GM19043 (cell line): ENCODE measurements around the gene MN1.

Experiments
- ATAC-seq: cut with Tn5 transposase; IDR thresholded peaks from one replicate; pipeline ENCODE4 v1.9.1; 2021; ENCODE audit warnings: low read depth; ENCODE audit not compliant: unreplicated experiment

Gene MN1

DNA sequence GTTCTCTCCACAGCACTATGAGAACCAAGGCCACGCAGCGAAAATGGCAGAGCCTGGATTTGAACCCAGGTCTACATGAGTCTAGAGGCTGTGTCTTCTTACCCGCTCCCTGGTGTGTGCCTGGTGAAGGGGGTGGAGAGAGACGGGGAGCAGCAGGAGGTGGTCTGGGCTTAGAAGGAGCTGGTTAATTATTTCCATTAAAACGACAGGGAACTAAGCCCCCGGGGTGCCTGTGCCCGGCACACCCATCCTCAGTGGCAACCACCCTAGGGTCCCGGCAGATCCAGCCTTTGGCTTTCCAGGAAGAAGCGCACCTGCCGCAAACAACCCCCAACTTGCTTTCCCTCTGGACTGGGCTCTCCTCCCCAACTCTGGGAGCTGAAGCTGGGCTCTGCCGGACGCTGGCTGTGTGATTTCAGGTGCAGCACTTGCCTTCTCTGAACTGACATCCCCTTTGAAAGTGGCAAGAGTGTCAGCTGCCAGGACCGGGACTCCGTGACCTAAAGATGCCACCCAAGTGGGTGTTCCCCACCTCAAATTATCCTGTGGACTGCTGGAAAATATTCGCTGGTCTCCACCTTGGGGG, 35.8 kb downstream of the MN1 start:
- ATAC-seq = no peak

DNA sequence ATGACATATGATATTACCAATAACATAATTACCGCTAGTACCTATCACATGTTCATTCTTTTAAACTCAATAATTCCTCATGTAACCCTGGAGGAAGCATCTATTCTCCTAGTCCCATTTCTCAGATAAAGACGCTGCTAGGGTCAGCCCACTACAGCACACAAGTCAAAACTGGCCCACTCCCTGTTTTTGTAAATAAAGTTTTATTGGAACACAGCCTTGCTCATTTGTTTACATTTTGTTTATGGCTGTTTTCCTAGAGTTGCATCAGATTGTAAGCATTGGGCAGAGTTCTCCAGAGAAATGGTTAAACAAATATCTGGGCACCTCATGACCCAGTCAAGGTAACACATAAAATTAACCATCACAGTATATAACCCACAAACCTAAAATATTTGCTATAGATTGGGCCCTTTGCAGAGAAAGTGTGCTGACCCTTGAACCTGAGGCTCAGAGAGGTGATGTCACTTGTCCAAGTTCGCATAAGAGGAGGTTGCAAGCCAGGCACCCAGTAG, 36.8 kb downstream of the MN1 start:
- ATAC-seq = no peak

DNA sequence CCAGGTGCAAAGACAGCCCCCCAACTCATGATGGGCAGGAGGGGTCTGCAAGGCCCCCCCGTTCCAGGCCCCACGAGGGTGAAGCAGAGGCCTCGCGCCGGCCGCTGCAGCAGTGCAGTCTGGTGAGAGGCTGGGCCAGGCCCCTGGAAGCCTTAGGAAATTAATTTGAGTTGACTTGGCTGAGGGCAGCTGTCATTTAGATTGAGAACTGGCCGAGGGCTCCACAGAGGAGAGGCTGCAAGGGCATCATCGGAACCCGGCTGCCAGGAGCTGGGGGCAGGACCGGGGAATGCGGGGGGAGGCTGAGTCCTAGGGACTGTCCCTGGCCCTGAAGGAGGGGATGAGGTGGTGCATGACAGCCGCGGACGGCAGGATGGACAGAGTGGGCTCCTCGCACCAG, 39.9 kb downstream of the MN1 start:
- ATAC-seq = no peak

DNA sequence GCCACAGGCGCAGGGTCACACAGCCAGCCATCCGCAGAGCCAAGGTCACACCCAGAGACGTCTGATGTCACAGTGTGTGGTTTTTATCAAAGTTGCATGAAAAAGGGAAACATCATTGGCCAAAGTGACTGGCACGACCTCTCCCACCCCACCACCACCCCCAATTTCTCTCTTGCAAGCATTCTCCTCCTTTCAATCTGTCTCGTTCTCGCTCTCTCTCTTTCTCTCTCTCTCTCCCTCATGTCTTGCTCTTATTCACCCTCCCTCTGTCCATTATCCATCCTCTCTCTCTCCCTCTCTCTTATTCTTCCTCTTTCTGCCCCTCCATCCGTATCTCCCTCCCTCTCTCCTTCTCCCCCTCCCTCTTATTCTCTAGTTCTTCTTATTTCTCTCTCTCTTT, 40.6 kb downstream of the MN1 start:
- no peak for ATAC-seq

DNA sequence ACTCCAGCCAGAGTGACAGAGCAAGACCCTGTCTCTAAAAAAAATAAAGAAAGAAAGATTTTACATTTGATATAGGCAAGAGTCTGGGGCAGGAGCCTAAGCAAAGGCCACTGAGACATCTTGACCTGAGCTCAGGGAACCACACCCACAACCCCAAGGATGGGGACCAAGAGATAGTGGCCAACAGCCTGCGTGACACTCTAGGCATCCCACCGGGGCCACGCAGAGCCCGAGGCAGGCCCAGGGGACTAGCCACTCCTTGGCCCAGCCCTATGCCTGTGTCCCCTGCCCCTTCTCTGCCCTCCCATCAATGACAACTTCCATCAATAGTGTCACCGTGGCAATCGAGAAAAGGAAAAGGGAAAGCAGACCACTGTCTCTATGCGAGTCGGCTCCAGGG, 41.1 kb downstream of the MN1 start:
- ATAC-seq = no peak

DNA sequence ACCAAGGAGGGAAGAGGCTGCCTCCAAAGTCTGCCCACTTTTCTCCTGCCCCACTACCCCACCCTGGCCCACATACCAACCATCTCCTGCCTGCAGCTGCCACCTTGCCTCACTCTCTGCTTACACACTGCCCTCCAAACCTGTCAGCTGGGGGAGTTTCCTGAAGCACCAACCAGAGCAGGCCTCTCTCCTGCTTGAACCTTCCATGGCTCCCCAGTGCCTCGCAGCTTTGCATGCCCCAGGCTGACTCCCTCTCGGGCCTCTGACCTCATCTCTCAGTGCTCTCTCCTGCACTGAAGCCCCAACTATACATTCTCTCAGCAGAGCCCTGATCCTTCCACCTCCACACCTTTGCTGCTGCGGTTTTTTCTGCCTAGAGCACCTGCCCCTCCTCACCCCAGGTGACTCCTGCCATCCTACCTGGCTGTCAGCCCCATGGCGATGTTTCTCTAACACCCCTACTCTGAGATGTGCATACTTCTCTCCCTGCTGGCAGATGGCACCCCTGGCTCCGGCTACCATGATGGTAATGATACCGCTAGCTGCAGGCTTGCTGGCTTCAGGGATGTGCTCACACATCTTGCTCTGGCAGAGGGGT, 43.5 kb downstream of the MN1 start:
- no peak for ATAC-seq

DNA sequence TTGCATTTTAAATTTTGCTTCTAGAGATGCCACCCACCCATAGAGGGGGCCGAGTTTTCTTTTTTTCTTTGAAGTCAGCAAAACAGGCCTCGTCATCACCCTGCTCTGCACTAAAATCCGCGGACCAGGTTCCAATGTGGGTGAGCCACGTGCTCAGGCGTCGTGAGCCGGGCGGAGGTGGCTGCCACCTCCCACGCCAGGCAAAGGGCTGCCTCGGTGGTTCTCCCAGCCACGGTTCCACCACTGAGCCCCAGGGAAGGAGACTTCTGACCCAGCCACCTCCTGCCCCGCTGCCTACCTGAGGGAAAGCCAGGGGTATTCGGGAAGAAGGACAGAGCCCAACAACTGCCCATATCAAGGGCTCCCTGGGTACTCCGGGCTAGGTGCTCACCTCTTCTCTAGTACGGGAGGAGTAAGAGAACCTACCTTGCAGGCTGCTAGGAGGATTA, 45.3 kb downstream of the MN1 start:
- ATAC-seq = no peak

DNA sequence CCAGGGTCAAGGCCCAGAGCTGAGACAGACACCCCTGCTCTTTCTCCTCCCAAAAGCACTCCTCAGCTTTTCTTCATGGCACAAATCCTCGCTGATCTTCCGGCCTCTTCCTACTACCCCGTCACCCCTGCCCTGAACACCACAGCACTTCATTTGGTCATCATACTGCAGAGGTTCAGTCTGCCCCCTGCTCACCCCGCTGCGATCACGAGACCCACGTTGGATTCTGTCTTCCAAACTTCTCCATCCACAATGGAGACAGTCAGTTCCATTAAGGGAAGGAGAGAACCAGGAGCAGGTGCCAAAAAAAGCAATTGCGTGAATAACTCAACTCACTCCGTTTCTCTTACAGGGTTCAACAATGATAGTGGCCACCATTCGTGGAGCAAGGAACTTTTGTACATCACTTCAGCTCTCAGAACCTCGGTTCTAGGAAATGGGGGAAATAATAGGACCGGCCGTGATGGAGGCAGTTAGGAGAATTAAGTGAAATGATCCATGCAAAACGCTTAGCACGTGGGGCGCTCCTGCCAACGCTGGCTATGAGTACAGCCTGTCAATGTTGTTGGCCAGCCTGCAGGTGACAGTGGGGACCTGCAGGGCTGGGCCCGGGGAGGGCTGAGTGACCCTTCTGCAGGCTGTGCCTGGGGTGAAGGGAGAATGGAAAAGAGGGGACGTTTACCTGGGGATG, 45.9 kb downstream of the MN1 start:
- ATAC-seq = no peak

DNA sequence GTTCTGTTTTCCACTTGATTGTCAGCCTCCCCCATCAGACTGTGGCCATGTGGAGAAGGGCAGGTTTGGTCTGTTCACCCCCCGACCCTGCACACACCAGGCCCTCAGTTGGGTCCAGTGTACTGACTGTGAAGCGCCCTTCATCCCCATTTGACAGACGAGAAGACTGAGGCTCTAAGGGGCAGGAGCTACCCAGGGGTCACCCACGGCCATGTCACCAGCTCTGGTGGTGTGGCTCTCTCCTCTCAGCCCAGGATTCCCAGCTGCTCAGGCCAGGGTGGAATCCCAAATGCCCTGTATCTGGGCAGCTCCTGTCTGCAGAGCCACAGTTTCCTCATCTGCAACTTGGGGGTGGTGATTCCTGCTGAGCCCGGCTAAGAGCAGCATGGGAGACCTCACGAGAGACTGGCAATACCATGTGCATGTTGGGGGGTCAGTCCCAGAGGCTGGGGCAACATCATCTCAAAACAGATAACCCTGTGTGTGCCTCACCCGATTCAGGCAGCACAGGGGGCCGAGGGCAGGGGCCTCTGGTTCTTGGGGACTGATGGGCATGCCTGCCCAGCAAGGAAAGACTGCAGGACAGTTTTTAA, 46.6 kb downstream of the MN1 start:
- ATAC-seq = no peak

DNA sequence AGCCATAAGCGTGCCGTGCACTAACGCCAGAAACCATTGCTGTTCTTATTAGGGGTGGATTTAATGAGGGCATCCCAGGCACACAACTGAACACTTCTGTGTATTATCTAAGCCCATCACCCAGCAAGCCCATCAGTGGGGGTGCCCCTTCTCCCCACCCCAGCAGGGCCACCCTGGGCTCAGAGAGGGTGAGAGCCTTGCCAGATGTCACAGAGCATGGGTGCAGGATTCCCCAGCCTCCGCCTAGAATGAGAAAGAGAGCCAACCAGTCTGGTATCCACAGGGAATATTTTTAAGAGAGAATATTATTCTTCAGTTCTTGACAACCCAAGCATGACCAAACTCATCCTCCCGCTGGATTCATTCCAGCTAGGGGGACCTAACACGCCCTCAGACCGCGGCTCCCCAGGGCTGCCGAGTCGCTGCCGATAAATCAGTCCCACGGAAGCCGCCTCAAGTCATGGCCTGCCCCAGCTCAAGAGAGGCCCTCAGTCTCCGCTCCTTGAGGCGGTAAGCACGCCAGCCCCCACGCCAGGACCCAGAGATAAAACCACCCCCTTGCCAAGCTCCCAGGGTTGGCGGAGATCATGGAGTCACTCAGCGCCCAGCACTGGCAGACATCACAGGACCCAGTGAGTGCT, 47.2 kb downstream of the MN1 start:
- ATAC-seq = no peak

DNA sequence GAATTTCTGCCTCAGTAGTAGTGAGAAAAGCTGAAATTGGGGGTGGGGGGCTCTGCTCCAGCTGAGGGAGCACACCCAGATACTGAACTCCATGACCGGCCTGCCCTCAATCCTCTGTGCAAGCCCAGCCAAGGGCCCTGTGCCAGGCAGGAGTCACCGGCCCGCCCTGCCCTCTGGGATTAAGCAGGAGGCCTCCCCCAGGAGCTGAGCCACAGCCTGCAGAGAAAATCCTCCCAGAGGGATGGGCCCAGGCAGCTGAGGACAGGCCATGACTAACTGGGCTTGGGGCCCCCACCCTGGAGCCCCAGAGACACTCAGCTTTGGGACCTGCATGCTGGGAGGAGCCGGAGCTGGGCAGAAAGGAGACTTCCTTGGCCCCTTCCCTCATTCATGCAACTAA, 48.8 kb downstream of the MN1 start:
- no peak for ATAC-seq

DNA sequence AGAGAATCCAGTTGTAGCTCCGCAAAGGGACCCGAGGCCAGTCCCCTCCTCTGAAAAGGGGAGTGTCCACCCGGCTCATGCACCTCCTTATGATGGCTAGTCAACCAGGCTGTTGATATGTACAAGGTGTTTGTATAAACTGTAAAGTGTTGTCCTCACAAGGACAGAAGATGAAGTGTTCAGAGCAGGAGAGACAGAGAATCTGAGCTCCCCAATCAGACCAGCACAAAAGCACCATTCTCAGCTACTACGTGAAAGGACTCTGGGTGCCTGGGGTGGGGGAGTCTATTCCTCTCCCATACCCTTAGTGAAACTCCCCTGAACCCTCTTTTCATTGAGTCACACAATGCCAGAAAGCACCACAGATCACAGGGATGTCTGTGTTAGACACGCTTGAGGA, 49.4 kb downstream of the MN1 start:
- no peak for ATAC-seq

DNA sequence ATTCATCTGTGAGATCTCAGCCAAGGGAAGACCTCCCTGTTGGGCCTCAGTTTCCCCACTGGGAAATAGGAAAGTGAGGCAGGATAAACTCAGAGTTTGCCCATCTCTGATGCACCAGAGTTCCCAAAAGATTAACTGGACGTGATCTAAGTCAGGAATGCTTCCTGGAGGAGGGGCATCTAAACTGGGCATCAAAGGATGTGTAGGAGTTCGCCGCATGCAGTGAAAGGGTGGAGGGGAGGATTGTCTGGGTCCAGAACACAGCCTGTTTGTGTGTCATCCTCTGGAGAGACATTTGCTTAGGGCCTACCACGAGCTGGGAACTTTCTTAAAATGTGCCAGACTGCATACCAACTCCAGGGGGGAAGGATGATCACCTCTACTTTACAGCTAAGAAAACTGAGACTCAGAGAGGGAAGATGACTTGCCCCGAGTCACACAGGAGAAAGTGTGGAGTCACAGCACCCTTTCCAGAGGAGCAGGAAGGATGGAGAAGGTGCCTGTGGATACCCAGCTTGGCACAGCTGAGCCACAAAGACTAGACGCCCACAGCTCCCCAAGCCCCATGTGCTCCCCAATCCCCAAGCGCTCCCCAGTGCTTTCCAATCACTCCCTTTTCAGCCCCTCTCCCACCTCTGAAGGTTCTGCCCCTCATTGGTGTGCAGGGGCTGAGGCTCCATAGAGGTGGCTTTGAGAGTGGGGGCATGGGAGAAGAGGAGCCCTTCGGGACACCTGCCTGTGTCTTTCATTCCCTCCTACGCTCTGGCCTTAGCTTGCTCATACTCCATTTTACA, 50.1 kb downstream of the MN1 start:
- no peak for ATAC-seq

DNA sequence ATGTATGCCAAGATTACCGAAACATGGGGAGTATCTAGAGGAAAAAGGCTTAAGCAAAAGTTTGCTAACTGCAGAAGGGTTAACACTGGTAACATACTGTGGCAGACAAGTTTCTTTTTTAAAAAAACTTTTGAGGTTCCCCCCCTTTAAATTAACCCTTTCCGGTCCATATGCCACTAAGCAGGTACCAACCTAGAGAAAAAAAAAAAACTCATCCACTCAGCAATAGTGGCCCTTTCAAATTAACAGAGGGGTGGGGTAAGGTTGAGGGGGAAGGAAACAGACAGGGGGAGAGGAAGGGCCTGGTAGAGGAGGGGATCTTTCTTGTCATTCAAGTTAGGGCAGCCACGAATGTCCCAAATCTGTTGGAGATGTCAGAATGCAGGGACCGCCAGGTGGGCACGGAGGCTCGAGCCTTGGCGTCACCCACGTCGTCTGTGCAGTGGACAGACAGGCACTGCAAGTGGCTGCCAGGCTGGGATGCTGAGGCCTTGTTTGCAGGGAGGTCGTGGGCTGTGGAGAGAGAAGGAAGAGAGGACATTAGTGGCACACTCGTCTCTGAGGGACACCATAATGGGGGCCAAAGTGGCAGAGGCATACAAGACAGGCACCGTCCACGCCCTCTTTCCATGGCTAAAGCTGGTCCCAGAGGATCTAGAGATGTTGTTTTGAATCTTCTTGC, 50.8 kb downstream of the MN1 start:
- no peak for ATAC-seq

DNA sequence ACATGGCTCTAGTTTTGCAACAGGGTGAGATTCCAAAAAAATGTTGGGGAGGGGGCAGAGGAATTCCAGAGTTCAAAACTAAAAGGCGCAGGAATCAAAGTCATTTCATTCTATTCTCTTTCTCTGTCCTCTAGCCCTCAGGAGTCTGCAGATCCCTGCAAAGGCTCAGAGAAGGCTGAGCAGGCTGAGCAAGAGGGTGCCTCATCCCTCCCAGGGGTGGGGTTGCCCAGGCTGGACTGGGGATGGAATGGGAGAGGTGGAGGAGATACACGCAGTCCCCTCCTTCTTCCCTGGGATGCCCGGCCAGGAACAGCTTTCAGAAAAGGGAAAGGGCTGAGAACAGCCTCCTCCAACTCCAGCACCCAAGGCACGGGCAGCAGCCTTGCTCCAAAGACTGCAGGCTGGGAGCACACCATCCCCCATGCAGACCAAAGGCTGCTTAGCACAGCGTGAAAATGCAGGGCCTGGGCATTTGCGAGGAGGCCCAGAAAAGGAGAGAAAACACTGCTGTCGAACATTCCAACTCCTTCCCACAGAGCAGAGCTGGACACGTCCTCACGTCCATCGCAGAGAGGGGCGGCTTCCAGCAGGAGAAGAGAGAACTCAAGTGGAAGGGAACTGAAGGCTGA, 51.8 kb downstream of the MN1 start:
- no peak for ATAC-seq

DNA sequence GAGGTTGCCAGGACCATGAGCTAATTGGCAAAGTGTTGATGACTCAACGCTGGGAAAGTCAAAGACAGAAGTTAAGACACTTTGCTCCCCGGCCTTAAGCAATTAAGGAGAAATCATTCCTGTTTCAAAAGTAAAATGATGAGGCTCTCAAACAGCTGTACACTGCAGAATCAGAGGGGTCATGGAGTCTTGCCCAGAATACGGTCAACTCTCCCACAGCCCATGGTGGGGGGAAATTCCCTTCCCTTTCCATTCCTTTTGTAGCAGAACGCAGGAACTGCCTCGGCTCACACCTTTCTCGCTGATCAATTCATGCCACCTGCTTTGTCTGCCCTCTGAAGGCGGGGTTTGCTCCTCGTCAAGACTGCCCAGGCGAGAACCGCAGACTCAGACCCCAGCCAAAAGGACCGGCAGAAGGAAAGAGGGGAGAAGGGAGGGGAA, 52.8 kb downstream of the MN1 start:
- no peak for ATAC-seq

DNA sequence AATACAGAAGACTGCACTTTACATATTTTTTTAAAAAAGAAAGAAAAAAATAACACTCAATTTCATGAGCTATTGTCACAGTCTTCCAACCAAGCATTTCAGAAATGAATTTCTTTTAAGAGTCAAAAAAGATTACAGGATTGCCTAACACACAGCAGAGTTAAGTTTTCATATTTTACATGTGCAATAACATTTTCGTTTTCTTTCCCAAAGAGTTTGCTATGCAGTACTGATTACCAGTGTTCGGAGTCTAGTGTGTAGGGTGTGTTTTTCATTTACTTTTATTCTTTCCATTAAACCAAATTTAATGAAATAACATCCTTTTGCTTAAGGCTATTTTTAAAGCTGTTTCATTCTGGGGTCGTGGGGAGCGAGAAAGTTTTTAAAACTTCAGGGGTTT, 53.2 kb downstream of the MN1 start:
- no peak for ATAC-seq

DNA sequence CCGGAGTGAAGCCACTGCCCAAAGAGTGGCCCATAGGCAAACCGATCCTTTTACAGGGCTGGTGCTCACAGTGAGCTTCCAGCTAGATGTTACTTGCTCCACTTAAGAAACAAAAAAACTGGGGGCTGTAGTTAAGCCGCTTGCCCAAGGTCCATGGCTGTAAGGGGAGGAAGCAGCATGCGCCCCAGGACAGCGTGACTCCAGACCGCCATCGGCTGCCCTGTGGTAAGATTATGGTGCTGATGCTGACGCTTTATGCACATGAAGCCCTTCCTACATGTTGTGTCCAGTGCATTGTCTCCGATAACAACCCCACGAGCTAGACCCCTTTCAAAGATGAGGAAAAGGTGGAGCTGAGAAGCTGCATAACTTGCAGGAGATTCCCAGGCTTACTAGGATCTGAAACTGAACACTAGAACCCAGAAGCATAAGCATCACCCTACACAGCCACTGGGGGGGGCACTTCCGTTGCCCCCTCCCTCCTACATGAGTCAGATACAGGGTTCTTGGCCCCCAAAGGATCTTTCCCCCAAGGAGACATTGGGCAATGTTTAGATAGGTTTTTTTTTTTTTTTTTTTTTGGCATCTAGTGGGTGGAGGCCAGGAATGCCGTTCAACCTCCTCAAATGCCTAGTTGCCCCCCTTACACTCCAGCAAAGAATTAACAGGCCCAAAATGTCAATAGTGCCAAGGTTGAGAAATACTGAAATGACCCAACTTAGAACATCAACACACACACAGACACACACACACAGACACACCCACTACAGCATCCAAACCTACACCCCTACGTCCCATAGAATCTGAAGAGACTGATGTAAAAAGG, 53.9 kb downstream of the MN1 start:
- no peak for ATAC-seq
